Testis (tissue), 2 donors: ENCODE results near the gene ZDHHC8.

Experiments used
- CTCF ChIP-seq, 3 experiments: fragments of 450-650 bp in 2 of 3; fragments of 200-600 bp in 1 of 3; sonication (generic) in 1 of 3; IDR thresholded peaks; one replicate each; pipeline ENCODE4 v1.5.1; 2016 to 2019; ENCODE audit warnings: antibody characterized with exemption in 3 of 3, mild to moderate bottlenecking in 2 of 3, moderate library complexity in 1 of 3
- POLR2A ChIP-seq: fragments of 450-650 bp; IDR thresholded peaks from one replicate; pipeline ENCODE4 v1.6.1; 2017; ENCODE audit warnings: antibody characterized with exemption, mild to moderate bottlenecking, moderate library complexity

- TF ChIP-seq POLR2A (no peak), CTCF (IDR thresholded peaks at IDR 0.05) (no peak)
Measured at GRCh38 chr22:20186871-20187546, 55.4 kb downstream of the ZDHHC8 start.
